Activated CD4-positive, alpha-beta T cell treated with anti-CD3 and anti-CD28 coated beads, Interleukin-2, amount 10 ng/mL, durations not matched to agents 7 days and 5 days (primary cell): ENCODE measurements around the gene CYP46A1. TPM values are rescaled to one million over a fixed set of nuclear protein-coding genes. Genes with fewer than 3 reads are reported as not detected.
"Not testable (repeated sequence)": the region's sequence is repeated elsewhere in the genome, so short reads cannot be mapped to it uniquely, and the experiment has no call there.

ENCODE experiments used
- CTCF ChIA-PET: fragments of 350-600 bp; sonication (Branson Sonifier 250); formaldehyde crosslinking; loops from one replicate; lab custom pipeline; 2021; ENCODE audit warnings: antibody characterized with exemption; lab: Charles Lee
- POLR2A ChIA-PET: fragments of 350-600 bp; sonication (Branson Sonifier 250); formaldehyde crosslinking; loops from one replicate; lab custom pipeline; 2021; ENCODE audit warnings: antibody characterized with exemption; lab: Charles Lee
- DNase-seq: peaks from one replicate; pipeline ENCODE4 v3.0.0-alpha.2; 2020
- H3K27ac Mint-ChIP-seq: one replicate; pipeline ENCODE4 v1.8.0; 2021; ENCODE audit warnings: mild to moderate bottlenecking, moderate library complexity, mixed read lengths
- H3K27me3 Mint-ChIP-seq: one replicate; pipeline ENCODE4 v1.8.0; 2021; ENCODE audit warnings: mixed read lengths
- H3K36me3 Mint-ChIP-seq: one replicate; pipeline ENCODE4 v1.8.0; 2021; ENCODE audit warnings: low read depth, mixed read lengths
- H3K4me1 Mint-ChIP-seq: one replicate; pipeline ENCODE4 v1.8.0; 2021; ENCODE audit warnings: mixed read lengths
- H3K4me3 Mint-ChIP-seq: one replicate; pipeline ENCODE4 v1.8.0; 2021; ENCODE audit warnings: mild to moderate bottlenecking, moderate library complexity, mixed read lengths
- H3K9me3 Mint-ChIP-seq: one replicate; pipeline ENCODE4 v1.8.0; 2021; ENCODE audit warnings: mixed read lengths
- total RNA-seq, 2 experiments: library from RNA; stranded (reverse); gene quantifications; one replicate each; pipeline ENCODE4 v1.2.3, GENCODE V29; 2021

Gene CYP46A1
- total RNA-seq, 2 experiments from 2014 or later, result 0.12 to 0.20 TPM

GRCh38 chr14:99660794-99661193 is 23.3 kb upstream of the CYP46A1 start:
- no peak overlapping the region for H3K4me3 Mint-ChIP-seq
- CTCF ChIA-PET, result no interaction called here
- DNase-seq, result no peak
- H3K36me3 Mint-ChIP-seq, result no peaks in the 10 kb centered on the region
- POLR2A ChIA-PET, result no interaction called here
- H3K27ac Mint-ChIP-seq, result no peak overlapping the region
- H3K9me3 Mint-ChIP-seq, result no peaks in the 10 kb centered on the region
- H3K4me1 Mint-ChIP-seq, result no peaks in the 10 kb centered on the region
- peaks cover 50% of the 10 kb centered on the region for H3K27me3 Mint-ChIP-seq

- H3K4me1 Mint-ChIP-seq, H3K4me3 Mint-ChIP-seq, H3K9me3 Mint-ChIP-seq, DNase-seq, CTCF ChIA-PET, POLR2A ChIA-PET, H3K27ac Mint-ChIP-seq, H3K36me3 Mint-ChIP-seq: not testable (repeated sequence)
- H3K27me3 Mint-ChIP-seq, result peaks cover 46% of the 10 kb centered on the region
Measured at GRCh38 chr14:99661206-99661605, 22.9 kb upstream of the CYP46A1 start.

DNA sequence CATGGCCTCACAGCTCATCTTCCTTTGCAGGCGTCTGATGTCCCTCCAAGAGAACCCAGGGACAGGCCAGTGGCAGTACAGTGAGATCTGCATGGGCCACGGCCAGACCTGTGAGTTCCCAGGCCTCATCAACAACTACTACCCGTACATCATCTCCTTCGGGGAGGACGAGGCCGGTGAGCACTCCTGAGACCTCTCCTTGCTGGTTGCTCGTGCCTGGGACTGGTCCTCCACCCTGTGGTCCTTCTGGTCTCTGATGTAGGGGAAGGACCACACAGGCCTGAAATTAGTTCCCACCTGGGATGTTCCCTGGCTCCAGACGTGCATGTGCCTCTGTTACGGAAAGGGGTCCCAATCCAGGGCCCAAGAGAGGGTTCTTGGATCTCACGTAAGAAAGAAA is 21.3 kb upstream of the CYP46A1 start:
- Mint-ChIP-seq H3K4me3 (no peak overlapping the region), H3K36me3 (no peaks in the 10 kb centered on the region), H3K4me1 (no peaks in the 10 kb centered on the region), H3K9me3 (no peaks in the 10 kb centered on the region), H3K27me3 (peaks cover 41% of the 10 kb centered on the region), H3K27ac (no peak overlapping the region)
- POLR2A ChIA-PET, result no interaction called here
- CTCF ChIA-PET, result no interaction called here
- no peak for DNase-seq

DNA sequence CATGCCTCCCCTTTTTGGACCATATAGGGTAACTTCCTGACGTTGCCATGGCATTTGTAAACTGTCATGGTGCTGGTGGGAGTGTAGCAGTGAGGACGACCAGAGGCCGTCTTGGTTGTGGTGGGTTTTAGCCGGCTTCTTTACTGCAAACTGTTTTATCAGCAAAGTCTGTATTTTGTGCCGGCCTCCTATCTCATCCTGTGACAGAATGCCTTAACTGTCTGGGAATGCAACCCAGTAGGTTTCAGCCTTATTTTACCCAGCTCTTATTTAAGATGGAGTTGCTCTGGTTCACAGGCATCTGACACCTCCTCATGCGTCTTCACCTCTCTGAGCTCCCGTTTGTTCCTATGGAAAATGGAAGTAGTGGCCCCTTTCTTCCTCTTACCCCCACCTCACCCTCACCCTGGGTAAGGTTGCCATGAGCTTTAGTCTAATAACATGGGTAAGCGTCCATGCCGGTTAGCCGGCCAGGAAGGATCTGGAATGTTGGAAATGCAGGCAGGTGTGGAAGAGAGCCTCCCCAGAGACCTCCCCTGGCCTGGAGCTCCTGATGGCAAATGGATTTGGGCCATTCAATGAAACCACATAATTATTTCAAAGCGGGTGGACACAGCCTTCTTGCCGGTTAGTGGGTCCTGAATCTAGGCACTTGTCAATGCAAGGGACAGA is 20.6 kb upstream of the CYP46A1 start:
- Mint-ChIP-seq H3K9me3 (no peaks in the 10 kb centered on the region), H3K4me1 (no peaks in the 10 kb centered on the region), H3K36me3 (no peaks in the 10 kb centered on the region), H3K4me3 (no peak overlapping the region), H3K27ac (no peak overlapping the region), H3K27me3 (peaks cover 34% of the 10 kb centered on the region)
- CTCF ChIA-PET, result no interaction called here
- DNase-seq, result no peak
- POLR2A ChIA-PET, result no interaction called here

GRCh38 chr14:99664058-99664936 is 19.8 kb upstream of the CYP46A1 start:
- POLR2A ChIA-PET, result no interaction called here
- H3K4me3 Mint-ChIP-seq, result no peak overlapping the region
- no peaks in the 10 kb centered on the region for H3K36me3 Mint-ChIP-seq
- CTCF ChIA-PET, result no interaction called here
- H3K9me3 Mint-ChIP-seq, result no peaks in the 10 kb centered on the region
- no peak for DNase-seq
- H3K4me1 Mint-ChIP-seq, result no peaks in the 10 kb centered on the region
- H3K27me3 Mint-ChIP-seq, result peaks cover 28% of the 10 kb centered on the region
- H3K27ac Mint-ChIP-seq, result no peak overlapping the region

- H3K36me3 Mint-ChIP-seq, result no peaks in the 10 kb centered on the region
Measured at GRCh38 chr14:99664937-99665273, 19.2 kb upstream of the CYP46A1 start.

GRCh38 chr14:99666533-99666932 is 17.6 kb upstream of the CYP46A1 start:
- Mint-ChIP-seq H3K36me3 (no peaks in the 10 kb centered on the region), H3K27ac (no peak overlapping the region), H3K4me1 (no peaks in the 10 kb centered on the region), H3K27me3 (peaks cover 13% of the 10 kb centered on the region), H3K9me3 (no peaks in the 10 kb centered on the region), H3K4me3 (no peak overlapping the region)
- ChIA-PET POLR2A (no interaction called here), CTCF (interaction anchor here (1.0 kb wide), 1 partner anchor 151 kb away, joined by 4 read pairs; no protein-coding TSS in a partner anchor)
- no peak for DNase-seq

More at GRCh38 chr14:99664937-99665273, 19.2 kb upstream of the CYP46A1 start:
- DNase-seq, result no peak
- Mint-ChIP-seq H3K4me1 (no peaks in the 10 kb centered on the region), H3K4me3 (no peak overlapping the region), H3K27ac (no peak overlapping the region), H3K9me3 (no peaks in the 10 kb centered on the region), H3K27me3 (peaks cover 28% of the 10 kb centered on the region)
- CTCF ChIA-PET, result no interaction called here
- POLR2A ChIA-PET, result no interaction called here

- H3K9me3 Mint-ChIP-seq, result no peaks in the 10 kb centered on the region
- H3K27me3 Mint-ChIP-seq, result peaks cover 9% of the 10 kb centered on the region
- no peaks in the 10 kb centered on the region for H3K36me3 Mint-ChIP-seq
- DNase-seq, result no peak
- no peak overlapping the region for H3K4me3 Mint-ChIP-seq
- ChIA-PET CTCF (interaction anchor here (0.6 to 1.0 kb wide), 2 partner anchors 151 to 220 kb away, joined by 3 to 4 read pairs; no protein-coding TSS in a partner anchor), POLR2A (no interaction called here)
- no peaks in the 10 kb centered on the region for H3K4me1 Mint-ChIP-seq
- no peak overlapping the region for H3K27ac Mint-ChIP-seq
Measured at GRCh38 chr14:99667045-99667444, 17.1 kb upstream of the CYP46A1 start.

- H3K27ac Mint-ChIP-seq, result no peak overlapping the region
- DNase-seq, result no peak
- ChIA-PET CTCF (interaction anchor here (1.0 to 1.6 kb wide), 4 partner anchors 11 to 17 kb away, joined by 3 to 5 read pairs (median 4); no protein-coding TSS in a partner anchor), POLR2A (no interaction called here)
- no peaks in the 10 kb centered on the region for H3K9me3 Mint-ChIP-seq
- no peak overlapping the region for H3K4me3 Mint-ChIP-seq
- H3K4me1 Mint-ChIP-seq, result peaks cover 5% of the 10 kb centered on the region
- H3K27me3 Mint-ChIP-seq, result peaks cover 7% of the 10 kb centered on the region
- no peaks in the 10 kb centered on the region for H3K36me3 Mint-ChIP-seq
Measured at GRCh38 chr14:99667821-99668220, 16.3 kb upstream of the CYP46A1 start.

GRCh38 chr14:99668307-99669295 is 15.5 kb upstream of the CYP46A1 start:
- ChIA-PET CTCF (interaction anchor here (1.0 to 1.6 kb wide), 4 partner anchors 12 to 18 kb away, joined by 3 to 5 read pairs (median 4); no protein-coding TSS in a partner anchor), POLR2A (no interaction called here)
- peaks cover 2% of the 10 kb centered on the region for H3K27me3 Mint-ChIP-seq
- no peaks in the 10 kb centered on the region for H3K36me3 Mint-ChIP-seq
- H3K4me1 Mint-ChIP-seq, result peaks cover 9% of the 10 kb centered on the region
- no peak for DNase-seq
- H3K27ac Mint-ChIP-seq, result no peak overlapping the region
- H3K4me3 Mint-ChIP-seq, result no peak overlapping the region
- H3K9me3 Mint-ChIP-seq, result no peaks in the 10 kb centered on the region

DNA sequence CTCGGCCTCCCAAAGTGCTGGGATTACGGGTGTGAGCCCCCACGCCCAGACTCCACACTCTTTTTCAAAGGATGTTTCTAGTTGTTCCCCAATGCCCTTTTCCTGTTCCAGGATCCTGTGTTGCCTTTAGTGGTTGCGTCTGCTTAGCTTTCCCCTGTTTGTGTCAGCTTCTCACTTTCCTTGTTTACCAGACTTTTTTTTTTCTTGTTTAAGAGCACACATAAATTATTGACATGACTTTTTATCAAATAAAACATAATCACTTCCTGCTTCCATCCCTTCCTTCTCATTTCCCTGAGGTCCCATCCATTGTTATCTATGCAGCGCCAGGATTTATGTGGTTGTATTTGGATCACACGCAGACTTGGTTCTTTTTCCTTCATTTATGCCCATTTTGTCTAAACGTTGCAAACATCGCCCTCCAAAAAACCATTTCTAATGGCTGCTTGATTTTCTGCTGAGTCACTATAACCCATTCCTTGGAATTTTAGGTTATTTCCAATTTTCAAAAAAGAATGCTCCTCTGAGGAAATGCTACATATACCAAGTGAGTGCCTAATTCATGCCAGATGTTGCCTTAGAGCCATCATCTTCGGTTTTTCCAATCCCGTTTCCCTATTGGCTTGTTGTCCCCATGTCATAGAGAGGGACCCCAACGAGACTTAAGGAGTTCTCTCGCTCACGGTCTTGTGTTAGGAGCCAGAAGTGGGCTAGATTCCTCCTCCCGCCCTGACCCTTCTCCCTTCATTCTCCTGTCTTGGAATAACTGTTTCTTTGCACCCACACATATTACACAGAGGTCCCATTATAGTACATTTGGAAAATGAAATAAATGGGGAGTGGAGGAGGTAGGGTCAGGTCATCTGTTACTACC is 13.5 kb upstream of the CYP46A1 start:
- ChIA-PET POLR2A (no interaction called here), CTCF (no interaction called here)
- Mint-ChIP-seq H3K36me3 (no peaks in the 10 kb centered on the region), H3K27me3 (peaks cover under 1% of the 10 kb centered on the region), H3K9me3 (no peaks in the 10 kb centered on the region), H3K27ac (no peak overlapping the region), H3K4me1 (peaks cover 9% of the 10 kb centered on the region), H3K4me3 (no peak overlapping the region)
- DNase-seq, result no peak
